HG03460 (cell line): ENCODE results near the gene DCUN1D2.
"Not testable (repeated sequence)": the region's sequence is repeated elsewhere in the genome, so short reads cannot be mapped to it uniquely, and the experiment has no call there.

Experiments used
- ATAC-seq: cut with Tn5 transposase; IDR thresholded peaks from one replicate; pipeline ENCODE4 v1.9.1; 2021; ENCODE audit not compliant: unreplicated experiment

Gene DCUN1D2

DNA sequence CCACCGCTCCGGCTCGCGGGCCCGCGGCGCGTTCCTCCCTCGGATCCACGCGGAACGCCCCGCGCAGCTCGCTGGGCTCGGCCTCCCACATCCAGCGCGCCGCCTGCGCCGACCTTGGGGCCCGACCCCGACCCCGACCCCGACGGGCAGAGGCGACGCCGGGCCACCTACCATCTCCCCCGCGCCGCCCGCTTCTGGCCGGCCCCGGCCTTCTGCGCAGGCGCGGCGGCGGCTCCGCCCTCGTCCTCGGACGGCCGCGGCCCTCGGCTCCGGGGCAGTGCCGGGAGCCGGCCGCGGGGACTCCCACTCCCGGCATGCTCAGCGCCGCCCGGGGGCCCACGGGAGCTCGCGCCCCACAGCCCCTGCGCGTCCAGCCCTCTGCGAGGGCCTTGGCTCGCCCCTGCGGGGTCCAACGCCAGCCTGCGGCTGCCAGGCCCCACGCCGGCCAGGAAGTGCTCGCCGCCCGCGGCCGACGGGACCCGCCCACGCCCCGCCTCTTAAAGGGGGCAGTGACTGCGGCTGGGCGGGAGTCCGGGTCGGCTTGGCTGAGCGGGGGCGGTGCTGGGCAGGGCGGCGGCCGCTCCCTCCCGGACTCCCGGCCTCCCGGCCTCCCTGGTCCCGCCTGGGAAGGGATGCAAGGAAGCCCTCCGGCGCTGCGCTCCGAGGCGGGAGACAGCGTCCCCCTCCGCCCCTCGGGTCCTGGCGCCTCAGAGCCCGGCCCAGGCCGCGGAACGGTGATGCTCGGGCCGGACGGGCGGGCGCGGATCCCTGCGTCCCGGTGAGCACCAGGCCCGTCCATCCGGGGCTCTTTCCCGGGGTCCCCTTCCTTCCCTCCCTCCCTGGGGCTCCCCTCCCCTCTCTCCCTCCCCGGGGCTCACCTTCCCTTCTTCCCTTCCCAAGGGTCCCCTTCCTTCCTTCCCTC, at the start of gene DCUN1D2:
TSS of gene DCUN1D2 (minus strand) at position 216 of the 922 bp plus-strand sequence. CDS start at position 174, 42 bp downstream.
- ATAC-seq = peak; percentile 76

DNA sequence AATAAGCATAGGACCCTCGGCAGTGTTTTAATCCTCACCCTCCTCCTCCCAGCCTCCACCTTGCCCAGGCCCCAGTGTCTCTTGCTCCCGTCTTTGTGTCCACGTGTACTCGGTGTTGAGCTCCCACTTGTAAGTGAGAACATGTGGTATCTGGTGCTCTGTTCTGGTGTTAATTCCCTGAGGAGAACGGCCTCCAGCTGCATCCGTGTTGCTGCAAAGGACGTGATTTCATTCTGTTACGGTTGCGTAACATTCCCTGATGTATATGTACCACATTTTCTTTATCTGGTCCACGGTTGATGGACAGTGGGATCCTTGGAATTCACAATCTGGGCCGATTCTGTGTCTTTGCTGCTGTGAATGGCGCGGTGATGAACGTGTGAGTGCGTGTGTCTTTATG, 49.3 kb upstream of the DCUN1D2 start:
- ATAC-seq = no peak

DNA sequence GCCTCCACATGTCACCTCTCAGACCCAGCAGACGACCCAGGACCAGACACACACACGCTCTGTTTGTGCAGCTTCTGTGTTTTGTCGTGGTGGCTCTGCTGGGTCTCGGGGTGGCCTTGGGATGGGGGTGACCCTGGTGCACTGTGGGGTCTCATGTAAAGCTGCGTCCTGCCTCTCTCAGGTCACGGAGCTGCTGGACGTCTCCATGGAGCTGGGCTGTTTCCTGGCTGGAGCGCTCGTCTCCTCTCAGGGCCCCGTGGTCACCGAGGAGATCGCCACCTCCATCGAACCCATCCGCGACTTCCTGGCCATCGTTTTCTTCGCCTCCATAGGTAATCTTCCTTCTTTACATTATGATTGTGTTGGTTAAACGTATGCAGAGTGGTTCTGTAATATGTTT, 48.7 kb upstream of the DCUN1D2 start:
- ATAC-seq = no peak

DNA sequence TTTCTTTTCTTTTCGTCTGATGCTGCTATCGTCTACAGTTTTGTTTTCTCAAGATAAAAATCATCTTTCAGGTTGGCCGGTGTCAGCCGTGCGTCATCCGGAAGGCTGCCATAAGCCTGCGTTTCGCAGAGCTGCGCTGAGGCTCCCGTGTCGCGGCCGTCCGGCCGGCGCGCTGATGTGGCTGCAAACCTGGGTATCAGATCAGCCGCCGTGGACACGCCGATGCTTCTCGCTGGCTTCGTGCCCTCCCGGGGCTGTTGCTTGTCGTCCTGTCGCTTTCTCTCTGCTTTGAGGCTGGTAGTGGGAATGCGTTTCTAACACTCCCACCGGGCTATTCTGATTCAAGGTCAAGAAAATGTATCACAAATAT, 48.2 kb upstream of the DCUN1D2 start:
- no peak for ATAC-seq

DNA sequence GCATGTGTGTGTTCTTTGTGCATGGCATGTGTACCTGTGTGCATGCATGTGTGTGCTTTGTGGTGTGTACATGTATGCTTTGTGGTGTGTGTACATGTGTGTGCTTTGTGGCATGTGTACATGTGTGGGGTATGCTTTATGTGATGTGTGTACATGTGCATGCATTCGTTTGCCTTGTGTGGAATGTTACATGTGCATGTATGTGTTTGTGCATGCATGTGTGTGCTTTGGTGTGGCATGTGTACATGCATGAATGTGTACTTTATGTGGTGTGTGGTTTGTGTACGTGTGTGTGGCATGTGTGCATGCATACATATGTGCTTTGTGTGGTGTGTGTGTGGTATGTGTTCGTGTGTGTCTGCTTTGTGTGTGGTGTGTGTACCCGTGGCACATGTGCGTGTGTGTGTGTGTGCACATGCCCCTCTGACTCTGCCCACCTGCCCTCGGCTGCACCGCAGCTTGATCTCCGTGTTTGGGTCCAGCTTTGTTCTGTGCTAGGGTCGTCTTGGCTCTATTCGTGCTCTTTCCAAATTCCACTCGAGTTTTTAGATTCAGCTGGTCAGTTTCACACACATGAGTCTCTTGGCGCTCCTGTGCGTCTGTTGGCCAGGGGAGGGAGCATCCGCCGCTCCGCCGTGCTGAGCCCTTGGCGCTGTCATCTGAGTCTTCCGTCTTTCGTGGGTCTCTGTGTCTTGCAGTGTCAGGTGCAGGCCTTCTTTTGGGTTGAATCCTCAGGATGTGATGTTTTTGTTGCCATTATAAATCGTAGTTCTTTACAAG, 47.6 kb upstream of the DCUN1D2 start:
- ATAC-seq = no peak

DNA sequence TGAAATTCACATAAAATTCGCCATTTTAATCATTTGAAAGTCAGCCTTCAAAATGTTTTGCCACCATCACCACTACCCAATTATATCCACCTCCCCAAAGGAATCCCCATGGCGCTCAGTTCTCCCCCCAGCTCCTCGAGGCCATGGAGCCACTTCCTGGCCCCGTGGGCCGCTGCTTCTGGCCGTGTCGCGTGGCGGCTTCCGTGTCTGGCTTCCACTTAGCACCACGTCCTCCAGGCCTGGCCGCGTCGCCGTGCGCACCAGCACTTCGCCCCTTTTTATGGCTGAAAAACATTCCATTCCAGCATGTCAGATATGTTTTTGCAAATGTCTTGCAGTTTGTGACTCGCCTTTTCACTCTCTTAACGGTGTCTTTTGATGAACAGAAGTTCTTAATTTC, 46.7 kb upstream of the DCUN1D2 start:
- ATAC-seq = no peak

DNA sequence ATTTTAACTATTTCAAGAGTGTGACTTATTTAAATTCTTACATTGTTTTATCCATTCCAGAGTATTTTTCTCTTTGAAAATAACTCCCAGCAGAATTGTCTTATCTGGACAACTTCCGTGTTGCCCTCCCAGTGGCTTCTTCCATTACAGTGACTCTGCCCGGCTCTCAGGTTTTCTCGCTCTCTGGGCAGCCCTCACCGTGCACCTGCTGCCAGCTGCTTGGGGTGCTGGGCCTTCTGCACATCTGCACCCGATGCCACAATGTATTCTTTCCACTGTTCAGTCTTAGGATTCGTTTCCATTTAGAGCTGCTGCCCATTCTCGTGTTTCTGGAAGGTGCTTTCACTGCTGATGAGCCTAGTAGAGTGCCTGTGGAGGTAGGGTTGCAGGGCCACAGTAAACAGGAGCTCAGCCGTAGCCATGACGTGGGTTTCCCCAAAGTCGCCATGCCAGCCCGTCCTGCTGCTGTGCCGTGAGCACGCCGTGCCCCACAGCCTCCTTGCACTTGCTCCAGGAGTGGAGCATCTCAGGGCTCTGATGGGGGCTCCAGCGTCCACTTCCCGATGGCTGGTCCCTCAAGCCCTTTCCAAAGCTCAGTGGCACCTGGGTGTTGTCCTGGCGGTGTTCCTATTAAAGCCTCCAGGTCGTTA, 46.1 kb upstream of the DCUN1D2 start:
- no peak for ATAC-seq

DNA sequence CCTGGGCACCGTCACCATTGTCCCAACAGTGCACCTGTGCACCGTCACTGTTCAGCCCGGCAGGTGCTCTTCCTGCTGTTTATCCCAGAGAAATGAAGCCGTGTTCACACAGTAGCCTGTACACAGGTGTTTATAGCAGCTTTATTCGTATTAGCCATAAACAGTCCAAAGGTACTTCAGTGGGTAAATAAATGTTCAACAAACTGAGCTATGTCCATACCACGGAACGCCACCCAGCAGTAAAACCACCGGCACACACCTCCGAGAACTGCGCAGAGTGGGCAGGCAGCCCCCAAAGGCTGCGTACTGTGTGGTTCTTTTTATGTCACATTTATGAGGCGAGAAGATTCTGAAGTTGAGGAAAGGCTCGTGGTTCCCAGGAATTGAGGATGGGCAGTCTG, 44.9 kb upstream of the DCUN1D2 start:
- no peak for ATAC-seq

DNA sequence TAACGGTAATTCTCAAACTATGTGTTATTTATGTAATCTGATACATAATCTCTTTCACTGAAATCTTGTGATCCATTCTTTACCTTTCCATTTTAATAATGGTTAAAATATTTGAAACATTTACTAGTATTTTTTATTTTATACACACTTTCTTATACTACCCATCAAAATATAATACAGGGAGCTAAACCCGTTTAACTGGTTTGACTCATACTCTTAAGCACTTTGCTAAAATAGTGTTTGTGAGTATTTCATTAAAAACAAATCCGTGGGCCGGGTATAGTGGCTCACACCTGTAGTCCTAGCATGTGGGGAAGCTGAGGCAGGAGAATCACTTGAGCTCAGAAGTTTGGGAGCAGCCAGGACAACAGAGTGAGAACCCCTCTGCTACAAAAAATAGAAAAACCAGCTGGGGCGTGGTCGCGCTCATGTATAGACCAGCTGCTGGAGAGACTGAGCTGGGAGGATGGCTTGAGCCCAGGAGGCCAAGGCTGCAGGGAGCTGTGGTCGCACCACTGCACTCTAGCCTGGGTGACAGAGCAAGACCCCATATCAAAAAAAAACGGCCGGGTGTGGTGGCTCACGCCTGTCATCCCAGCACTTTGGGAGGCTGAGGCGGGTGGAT, 43.8 kb upstream of the DCUN1D2 start:
- ATAC-seq = no peak

DNA sequence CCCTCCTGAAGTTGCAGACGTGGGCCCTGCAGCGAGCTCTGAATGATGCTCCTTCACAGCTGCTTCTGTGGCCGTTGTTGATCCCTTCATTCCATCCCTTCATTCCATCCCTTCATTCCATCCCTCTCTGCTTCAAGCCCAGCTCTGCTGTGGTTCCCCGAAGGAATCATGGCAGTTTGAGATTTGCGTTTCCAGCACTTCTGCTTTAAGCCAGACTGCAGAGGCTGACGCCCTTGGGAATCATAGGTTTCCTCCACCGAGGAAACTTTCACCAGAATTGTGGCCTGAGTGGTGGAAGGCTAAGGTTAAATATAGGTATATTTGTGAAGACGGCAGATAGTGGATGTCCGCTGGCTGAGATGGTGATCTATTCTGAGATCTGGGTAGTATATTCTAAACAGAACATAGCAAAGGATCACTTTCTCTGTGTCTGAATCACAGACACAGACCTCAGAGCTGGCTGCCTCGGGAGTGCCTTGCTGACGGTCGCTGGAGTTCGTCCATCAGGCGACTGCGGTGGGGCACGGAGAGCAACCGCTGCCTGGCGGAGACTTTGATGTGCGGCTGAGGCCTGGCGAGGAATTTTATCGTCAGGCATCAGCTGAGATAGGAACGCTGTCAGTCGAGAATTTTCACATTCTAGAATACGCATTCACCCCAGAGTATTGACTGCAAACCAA, 42.8 kb upstream of the DCUN1D2 start:
- ATAC-seq = no peak

DNA sequence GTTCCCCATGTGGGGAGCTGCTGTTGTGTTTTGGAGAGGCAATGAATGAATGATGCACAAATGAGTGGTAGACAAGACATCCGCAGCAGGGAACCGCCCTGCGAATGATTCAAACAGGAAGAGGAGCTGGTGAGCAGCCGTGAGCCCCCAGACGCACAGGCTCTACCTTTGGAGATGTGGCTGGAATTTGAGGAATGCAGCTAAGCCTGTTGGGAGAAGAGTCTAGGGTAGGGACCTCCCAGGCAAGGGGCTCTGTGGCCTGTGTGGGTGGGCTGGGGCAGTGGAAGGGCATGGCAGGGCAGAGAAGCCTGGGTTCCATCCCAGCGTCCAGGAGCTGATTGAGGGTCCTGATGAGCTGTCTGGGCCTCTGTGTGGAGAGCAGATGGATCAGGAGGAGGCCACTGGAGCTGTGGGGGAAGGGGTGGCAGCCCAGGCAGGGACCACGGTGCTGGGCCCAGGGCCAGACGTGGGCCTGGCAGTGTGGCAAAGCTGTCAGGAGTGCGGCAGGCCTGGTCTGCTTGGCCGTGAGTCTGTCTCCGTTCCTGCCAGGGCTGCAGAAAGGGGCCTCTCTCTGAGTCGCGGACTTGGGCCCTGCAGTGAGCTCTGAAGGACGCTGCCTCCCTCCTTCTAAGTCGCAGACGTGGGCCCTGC, 41.8 kb upstream of the DCUN1D2 start:
- no peak for ATAC-seq

DNA sequence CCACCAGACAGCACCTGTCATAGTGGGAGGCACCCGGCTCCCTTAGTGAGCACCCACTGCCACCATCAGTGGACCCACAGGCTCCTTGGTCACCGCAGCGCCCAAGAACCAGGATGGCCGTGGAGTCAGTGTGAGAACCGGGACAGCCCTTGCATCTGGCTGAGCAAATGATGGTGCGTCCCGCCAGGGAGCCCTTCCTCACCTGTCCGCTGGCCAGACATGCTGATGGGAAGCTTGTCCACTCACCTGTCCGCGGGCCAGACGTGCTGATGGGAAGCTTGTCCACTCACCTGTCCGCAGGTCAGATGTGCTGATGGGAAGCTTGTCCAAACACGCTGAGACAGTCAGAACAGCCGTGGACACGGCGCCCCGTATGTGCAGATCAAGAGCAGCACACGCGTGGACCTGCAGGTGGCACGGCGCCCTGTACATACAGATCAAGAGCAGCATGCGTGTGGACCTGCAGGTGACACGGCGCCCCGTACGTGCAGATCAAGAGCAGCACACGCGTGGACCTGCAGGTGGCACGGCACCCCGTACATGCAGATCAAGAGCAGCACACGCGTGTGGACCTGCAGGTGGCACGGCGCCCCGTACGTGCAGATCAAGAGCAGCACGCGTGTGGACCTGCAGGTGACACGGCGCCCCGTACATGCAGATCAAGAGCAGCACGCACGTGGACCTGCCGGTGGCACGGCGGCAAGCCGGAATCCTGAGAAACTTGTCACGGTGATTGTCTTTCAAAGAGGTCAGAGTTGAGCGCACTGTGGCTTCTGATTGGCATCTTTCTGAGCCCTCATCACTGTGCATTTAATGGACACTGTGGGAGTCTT, 40.7 kb upstream of the DCUN1D2 start:
- no peak for ATAC-seq

DNA sequence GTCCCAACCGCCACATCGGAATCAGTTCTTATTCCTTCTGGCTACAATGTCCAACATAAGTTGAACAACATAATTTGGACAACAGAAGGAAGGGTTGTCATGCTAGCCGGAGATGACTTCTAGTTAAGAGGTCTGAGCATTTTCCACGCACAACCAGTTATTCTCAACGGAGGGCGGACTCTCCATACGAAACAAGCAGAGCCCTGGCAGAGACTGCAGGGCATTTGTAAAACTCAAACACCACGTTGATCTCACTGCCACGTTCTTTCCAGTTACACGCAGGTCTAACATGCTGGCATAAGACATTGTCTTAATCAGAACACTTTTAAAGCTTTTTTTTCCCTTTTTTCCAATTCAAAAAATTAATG, 38.3 kb upstream of the DCUN1D2 start:
- ATAC-seq = no peak

DNA sequence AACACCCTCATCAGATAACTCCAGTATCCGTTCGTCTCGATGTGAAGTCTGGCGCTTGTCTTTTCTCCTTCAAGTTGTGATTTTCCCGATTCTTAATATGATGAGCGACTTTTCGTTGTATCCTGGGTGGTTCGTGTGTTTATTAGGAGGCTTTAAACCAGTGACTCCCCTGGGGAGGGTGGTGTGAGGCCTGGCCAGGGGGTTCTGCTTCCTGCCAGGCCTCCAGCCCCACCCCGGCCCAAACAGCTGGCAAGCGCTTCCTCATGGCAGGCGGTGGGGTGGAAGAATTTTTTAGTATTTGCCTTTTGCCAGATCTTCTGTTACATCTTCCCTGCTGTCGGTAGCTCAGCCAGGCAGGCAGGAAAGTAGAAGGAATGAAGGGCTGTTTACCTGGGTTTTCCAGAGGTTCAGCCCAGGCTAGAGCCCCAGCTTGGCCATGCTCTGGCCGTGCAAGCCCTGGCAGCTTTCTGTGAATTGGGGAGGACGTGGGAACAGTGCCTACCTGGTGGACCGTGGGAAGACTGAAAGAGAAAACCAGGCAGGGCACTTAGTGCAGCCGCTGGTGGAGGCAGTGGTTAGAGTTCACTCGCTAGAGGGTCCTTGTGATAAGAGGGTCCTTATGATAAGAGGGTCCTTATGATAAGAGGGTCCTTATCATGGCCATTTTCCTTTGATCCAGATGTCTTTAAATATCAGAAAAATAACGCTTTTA, 37.7 kb upstream of the DCUN1D2 start:
- ATAC-seq = no peak

DNA sequence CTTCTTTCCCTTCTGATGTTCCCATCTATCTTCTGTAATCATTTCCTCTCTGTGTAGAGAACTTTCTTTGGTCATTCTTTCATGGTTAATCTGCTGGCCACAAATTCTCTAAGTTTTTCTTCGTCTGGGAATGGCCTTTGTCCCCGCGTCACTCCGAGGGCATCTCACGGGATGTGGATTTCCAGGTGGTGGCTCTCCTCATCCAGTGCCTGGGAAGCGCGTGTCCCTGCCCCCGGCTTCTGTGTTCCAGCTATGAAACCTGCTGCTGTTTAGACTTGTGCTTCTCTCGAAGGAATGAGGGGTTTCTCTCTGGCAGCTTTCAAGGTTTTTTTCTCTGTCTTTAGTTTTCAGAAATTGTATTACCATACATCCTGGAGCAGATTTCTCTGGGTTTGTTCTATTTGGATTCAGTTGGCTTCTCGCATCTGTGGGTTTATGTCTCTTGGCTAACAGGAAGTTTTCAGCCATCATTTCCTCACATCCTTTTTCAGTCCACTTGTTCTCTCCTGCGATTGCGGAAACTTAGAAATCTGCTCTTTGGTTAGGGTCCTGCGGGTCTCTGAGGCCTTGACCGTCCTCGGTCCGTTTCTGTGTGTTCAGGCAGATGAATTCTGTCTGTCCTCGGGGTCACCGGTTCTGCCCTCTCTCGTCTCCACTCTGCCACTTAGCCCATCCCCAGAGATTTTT, 36.9 kb upstream of the DCUN1D2 start:
- ATAC-seq = no peak

DNA sequence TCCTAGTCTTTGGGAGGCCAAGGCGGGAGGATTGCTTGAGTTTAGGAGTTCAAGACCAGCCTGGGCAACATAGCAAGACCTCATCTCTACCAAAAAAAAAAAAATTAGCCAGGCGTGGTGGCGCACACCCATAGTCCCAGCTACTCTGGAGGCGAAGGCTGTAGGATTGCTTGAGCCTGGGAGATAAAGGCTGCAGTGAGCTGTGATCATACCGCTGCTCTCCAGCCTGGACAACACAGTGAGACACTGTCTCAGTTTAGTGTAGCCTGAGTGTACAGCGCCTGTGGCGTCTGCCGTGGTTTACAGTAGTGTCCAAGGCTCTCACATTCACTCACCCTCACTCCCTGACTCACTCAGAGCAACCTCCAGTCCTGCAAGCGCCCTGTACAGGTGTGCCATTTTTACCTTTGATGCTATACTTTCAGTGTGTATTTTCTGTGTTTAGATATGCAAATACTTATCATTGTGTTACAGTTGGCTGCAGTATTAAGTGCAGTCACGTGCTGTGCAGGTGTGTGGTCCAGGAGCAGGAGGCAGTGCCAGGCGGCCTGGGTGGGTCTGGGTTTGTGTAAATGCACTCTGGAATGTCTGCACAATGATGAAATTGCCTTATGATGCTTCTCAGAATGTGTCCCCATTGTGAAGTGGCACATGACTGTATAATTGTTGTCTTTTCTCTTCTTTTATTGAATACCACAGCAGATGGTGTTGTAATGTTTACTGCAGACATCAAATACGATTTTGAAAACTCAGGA, 36.1 kb upstream of the DCUN1D2 start:
- ATAC-seq = no peak

DNA sequence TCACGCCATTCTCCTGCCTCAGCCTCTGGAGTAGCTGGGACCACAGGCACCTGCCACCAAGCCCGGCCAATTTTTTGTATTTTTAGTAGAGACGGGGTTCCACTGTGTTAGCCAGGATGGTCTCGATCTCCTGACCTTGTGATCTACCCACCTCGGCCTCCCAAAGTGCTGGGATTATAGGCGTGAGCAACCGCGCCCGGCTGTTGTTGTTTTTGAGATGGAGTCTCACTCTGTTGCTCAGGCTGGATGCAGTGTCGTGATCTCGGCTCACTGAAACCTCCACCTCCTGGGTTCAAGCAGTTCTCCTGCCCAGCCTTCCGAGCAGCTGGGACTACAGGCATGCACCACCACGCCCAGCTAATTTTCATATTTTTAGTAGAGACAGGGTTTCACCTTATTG, 31.9 kb upstream of the DCUN1D2 start:
- not testable (repeated sequence) for ATAC-seq
